HG02885 (cell line): Measurements from ENCODE around the gene UTS2R.
"Not testable (repeated sequence)": the region's sequence is repeated elsewhere in the genome, so short reads cannot be mapped to it uniquely, and the experiment has no call there.

Experiments
- ATAC-seq: cut with Tn5 transposase; IDR thresholded peaks from one replicate; pipeline ENCODE4 v1.9.1; 2021; ENCODE audit warnings: mild to moderate bottlenecking; ENCODE audit not compliant: unreplicated experiment, poor library complexity

UTS2R gene

GRCh38 chr17:82373072-82373452 lies 1.5 kb downstream of the UTS2R start:
- not testable (repeated sequence) for ATAC-seq

DNA sequence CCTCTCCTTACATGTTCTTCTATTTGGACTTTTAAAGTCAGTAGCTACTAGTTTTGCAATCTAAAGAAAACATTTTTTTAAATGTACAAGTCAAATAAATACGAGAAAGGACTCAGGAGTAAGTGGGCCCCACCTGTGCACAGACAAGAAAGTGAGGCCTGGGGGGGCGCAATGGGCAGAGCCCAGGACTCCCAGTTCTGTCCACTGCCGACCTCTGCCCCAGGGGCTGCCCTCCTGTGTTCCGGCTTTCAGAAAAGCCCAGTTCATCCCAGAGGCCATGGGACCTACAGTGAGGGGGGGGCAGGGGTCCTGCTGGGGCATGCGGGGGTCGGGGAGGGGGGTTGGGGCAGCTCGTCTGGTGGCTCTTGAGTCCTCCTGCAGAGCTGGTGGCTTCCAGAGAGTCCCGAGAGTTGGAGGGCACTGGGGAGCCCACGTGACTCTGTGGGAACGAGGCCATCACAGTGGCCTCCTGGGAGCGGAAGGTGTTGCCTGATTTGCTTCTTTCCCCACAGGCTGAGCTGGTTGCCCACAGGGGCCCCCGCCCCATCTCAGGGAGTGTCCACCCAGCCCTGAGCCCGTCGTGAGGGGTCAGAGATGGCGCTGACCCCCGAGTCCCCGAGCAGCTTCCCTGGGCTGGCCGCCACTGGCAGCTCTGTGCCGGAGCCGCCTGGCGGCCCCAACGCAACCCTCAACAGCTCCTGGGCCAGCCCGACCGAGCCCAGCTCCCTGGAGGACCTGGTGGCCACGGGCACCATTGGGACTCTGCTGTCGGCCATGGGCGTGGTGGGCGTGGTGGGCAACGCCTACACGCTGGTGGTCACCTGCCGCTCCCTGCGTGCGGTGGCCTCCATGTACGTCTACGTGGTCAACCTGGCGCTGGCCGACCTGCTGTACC lies 2.4 kb downstream of the UTS2R start:
- ATAC-seq: no peak

GRCh38 chr17:82374626-82375331 lies 3.2 kb downstream of the UTS2R start:
- no peak for ATAC-seq

GRCh38 chr17:82375359-82376041 lies 3.9 kb downstream of the UTS2R start:
- ATAC-seq: no peak

- no peak for ATAC-seq
Observed at GRCh38 chr17:82376042-82376730, 4.6 kb downstream of the UTS2R start.

DNA sequence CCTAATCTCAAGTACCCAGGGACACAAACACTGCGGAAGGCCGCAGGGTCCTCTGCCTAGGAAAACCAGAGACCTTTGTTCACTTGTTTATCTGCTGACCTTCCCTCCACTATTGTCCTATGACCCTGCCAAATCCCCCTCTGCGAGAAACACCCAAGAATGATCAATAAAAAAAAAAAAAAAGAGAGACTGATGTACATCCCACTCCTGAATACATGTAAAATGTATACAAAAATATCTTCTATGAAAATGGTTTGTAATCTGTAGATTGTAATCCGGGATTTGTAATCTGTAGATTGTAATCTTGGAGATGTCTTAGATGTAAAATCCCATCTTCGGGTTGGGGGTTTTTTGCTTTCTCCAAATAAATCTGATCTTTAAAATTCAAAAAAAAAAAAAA lies 5.7 kb downstream of the UTS2R start:
- not testable (repeated sequence) for ATAC-seq

DNA sequence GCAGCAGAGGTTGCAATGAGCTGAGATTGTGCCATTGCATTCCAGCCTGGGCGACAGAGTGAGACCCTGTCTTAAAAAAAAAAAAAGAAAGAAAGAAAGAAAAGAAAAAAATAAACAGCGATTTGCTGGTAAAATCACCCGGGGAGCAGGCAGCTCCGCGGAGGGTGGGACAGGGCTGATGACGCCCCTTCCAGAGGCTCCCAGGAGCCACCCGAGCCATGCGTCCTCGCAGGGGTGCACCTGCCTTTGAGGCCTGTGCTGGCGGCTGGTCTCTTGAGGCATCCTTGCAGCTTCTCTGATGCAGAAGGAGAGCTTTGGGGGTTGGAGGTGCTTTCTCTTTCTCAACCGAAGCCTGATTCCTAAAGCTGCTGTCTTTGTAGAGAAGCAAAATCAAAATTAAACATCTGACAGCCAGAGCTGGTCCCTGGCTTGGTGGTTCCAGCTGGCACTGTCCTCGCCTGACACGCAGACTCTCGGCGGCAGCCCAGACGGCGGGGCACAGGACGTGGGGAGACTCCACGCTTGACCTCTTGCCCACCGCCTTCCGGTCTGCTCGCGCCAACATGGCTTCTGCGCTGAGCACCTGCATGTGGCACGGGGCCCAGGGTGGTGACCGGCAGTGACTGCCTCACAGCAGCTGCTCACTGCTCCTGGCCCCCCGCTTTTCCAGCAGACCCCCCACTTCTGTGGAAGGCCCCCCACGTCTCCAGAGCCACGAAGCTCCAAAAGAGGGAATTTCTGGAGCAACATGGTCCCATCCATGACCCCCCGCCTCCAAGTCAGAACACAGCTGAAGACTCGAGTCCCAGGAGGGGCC lies 6.6 kb downstream of the UTS2R start:
- ATAC-seq: no peak

DNA sequence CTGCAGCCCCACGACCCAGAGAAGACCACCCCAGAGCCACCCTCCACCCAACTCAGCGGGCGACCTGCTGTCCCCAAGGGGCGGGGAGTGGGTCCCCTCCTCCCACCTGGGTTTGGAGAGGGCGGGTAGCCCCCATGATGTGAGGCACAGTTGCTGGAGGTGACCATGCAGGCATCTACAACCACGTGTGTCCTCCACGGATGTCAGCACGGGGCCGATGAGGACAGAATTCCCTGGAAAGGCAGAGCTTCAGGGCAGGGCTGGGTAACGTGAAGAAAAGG lies 7.1 kb downstream of the UTS2R start:
- no peak for ATAC-seq

DNA sequence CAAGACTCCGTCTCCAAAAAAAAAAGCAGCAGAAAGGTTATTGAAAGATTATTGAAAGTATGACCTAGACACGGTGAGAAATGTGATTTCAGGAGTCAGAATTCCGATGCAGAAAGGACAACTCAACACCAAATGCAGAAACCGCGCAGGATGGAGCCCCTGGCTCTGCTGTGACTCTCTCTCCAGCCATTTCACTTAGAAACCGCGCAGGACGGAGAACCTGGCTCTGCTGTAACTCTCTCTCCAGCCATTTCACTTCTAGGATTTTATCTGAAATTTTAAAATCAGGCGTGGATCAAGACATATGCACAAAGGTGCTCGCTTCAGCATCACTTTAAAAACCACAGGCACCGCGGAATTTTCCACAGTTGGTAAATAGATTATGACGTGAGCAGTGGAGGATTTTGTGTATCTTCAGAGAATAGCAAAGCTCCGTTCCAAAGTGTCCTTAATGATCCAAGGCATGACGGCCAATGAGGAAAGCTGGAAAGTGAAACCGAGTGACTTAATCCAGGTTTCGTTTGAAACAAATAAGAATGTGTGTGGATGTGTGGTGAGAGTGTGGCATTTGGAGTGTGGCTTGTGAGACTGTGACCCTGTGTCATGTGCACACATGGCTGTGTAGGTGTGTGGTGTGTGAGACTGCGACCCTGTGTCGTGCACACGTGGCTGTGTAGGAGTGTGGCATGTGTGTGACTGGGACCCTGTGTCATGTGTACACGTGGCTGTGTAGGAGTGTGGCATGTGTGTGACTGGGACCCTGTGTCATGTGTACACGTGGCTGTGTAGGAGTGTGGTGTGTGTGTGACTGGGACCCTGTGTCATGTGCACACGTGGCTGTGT lies 9.5 kb downstream of the UTS2R start:
- ATAC-seq: no peak

- ATAC-seq: not testable (repeated sequence)
Observed at GRCh38 chr17:82381703-82382009, 10.1 kb downstream of the UTS2R start.

DNA sequence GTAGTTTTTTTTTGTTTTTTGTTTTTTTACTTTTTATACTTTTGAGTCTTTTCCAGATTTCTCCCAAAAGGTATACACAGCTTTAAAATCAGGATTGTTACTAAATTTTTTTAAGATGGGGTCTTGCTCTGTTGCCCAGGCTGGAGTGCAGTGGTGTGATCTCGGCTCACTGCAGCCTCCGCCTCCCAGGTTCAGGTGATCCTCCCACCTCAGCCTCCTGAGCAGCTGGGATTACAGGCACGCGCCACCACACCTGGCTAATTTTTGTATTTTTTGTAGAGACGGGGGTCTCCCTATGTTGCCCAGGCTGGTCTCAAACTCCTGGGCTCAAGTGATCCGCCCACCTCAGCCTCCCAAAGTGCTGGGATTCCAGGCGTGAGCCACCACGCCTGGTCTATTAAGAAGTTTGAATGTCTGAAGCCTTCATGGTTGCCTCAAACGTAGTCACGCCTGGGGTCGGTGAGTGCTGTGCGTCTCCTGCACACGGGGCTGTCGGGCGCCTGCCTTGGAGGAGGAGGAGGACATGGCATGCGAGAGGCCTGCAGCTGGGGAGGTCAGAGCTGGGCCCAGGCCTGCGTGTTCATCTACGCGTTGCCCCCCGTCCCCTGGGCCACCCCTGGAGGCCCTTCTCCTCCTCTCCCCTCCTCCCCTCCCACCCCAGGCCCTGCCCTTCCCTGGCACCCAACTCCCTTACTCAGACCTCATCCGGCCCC lies 10.8 kb downstream of the UTS2R start:
- ATAC-seq: not testable (repeated sequence)

GRCh38 chr17:82382933-82383255 lies 11.3 kb downstream of the UTS2R start:
- no peak for ATAC-seq

- no peak for ATAC-seq
Observed at GRCh38 chr17:82383411-82383810, 11.8 kb downstream of the UTS2R start.

- no peak for ATAC-seq
Observed at GRCh38 chr17:82384051-82384729, 12.6 kb downstream of the UTS2R start.

GRCh38 chr17:82384730-82385481 lies 13.3 kb downstream of the UTS2R start:
- ATAC-seq: no peak

GRCh38 chr17:82385559-82386254 lies 14.1 kb downstream of the UTS2R start:
- no peak for ATAC-seq

GRCh38 chr17:82386255-82386831 lies 14.8 kb downstream of the UTS2R start:
- ATAC-seq: no peak
